OCI-M2 (cell line): ENCODE results near the gene NSG1.
"Not testable (repeated sequence)": the region's sequence is repeated elsewhere in the genome, so short reads cannot be mapped to it uniquely, and the experiment has no call there.

Experiments used
- DNase-seq: peaks from one replicate; lab custom pipeline; 2025; ENCODE audit not compliant: unreplicated experiment; lab: John Stamatoyannopoulos, UW

NSG1 gene

DNA sequence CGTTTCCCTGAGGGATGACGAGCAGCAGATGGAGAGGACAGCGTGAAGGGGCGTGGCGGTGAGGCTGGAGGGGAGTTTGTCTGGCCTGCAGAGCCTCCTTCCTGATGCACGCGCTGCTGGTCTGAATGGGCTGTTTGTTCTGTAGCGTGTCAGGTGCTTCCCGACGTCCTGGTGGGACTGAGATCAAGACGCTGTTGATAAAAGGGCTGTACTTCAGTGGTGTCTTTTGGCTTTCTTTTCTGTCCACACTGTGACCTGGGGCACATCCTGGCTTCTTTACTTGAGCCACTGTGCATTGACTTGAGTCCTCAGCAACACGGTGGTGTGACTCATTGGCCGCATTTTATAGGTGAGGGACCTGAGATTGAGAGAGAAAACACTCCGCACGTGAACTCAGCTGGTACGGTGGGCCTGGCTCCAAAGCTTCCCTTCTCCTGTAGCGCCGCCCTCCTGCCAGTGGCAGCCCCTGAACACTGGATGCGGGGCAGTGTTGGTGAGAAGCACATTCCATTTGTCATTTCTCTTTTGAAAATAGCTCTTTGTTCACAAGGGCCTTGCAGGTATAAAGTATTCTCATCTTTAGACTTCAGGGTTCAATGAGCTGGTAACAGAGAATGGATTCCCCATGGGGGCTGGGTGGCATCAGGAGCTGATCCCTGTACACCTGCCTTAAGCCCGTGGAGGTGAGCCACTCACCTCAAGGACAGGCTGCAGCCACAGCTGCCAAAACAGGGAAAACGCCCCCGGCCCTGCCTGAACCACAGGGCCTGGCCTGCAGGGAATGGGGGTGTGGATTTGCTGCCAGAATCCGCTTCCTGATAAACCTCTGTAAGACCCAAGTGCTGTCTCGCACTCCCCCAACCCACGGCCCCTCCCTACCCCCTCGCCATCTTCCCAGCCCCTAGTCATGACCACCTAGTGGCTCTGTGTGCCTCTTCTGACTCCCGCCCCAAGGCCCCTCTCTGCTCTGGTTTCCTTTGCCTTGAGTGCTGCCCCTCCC is 29.2 kb downstream of the NSG1 start:
- no peak for DNase-seq

DNA sequence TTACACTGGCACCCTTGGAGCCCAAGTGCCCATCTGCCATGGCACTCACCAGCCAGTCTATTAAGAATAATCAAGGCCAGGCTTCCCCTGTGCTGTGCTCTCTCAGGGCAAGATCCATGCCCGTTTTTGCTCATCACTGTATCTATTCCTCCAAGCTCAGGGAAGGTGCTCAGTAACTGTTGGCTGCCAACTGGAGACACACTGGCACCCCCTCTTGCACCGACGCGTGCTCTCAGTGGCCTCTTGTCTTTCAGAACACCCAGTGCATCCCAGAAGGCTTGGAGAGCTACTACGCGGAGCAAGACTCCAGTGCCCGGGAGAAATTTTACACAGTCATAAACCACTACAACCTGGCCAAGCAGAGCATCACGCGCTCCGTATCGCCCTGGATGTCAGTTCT is 30.1 kb downstream of the NSG1 start:
- DNase-seq = no peak

DNA sequence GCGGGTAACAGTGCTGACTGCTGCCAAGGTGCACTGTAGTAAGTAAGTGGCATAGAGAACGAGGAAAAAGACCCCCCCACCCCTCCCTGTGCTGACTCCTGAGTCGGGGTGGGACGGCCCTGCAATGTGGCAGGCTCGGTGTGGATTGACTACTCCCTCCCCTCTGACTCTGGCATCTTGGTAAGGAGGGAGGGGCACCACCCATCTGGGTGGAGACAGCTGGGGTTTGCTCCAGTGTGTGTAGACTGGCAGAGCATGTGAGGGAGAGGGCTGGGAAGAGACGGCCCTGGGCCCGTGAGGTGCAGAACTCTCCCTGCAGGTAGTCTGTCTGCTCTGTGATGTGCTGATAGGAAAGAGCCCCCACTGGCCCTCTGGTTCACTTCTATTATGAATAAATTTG is 31.0 kb downstream of the NSG1 start:
- DNase-seq = no peak

DNA sequence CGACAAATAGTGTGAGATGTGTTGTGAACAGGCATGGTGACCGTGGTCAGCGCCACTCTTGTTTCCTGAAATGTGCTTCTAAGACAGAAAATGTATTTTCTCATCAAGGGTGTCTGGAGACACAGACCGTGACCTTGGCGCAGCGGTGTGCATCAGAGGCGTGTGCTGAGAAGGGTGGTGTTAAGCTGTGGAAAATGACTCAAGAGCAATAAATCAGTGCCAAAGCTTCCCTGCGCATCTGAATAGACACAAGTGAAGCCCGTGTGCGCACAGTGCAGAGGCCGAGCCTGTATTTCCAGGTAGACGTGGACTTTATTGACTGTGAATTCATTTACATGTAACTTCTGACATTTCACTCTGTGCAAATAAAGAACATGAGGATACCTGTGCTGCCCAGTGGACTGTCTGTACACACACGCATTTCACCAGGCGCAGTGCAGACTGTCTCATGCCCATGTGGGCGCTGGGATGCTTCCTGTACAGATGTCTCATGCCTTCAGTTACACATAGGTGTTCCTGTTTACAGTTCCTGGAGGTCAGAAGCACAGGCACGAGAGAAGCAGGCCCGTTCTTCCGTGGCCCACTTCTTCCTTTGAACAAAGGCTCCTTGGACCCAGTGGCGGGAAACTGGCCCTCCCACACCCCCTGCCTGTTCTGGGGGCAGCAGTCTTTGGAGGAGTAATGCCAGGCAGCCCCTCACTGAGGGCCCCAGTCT is 31.9 kb downstream of the NSG1 start:
- no peak for DNase-seq

GRCh38 chr4:4419896-4420295 is 33.0 kb downstream of the NSG1 start:
- no peak for DNase-seq

DNA sequence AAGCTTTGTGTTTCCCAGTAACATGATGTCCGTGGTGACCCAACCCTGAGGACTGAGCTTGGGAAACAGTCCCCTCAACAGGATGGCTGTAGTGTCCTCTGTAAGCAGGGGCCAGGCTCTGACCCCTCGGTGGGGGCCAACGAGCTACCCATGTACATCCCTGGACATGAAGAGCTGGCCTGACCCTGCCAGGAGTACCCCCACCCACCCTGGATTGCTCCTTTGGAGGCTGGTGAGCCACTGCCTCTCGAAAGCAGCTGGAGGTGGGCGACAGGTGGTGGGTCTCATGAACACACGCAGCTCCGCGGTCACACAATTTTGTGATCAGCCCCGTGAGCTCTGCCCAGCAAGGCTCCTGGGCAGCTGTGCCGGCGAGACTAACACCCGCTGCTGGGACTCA is 33.5 kb downstream of the NSG1 start:
- DNase-seq = no peak

- DNase-seq = no peak
These were observed 34.5 kb downstream of the NSG1 start for GRCh38 chr4:4421356-4421755.

DNA sequence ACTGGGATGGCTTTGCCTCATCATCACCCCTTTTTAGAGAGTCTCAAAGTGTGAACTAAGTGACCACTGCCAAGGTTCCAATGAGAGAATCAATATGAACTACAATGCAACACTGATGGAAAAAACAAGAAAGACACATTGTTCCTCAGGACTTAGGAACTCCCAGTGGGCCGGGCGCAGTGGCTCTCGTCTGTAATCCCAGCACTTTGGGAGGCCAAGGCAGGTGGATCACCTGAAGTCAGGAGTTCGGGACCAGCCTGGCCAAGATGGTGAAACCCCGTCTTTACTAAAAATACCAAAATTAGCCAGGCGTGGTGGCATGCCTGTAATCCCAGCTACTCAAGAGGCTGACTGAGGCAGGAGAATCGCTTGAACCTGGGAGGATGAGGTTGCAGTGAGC is 35.2 kb downstream of the NSG1 start:
- not testable (repeated sequence) for DNase-seq

DNA sequence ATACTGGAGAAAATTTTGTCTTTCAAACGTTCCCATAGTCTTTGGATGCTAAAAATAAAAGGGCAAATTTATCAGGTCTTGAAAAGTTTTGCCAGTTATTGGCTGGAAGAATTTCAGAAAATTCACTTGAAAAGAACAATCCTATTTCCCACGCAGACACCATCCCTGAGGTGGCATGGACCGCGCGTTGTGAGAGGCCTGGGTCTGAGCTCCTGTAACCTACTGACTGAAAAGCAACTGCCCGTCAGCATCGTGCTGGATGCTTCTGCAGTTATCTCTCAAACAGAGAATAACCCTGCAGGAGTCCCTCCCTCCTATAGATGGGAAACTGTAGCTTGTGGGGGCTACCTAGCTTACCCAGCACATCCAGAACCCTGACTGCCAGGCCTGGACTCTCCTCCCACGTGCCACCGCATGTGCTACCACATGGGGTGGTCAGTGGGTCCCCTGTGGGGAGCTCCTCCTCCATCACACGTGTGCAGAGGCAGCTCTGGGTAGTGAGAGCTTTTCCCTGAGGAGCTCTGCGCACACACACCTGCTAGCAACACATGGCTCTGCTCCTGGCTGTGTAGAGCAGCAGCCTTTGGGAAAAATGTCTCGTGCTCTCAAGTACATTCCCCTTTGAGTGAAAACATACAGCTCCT is 36.1 kb downstream of the NSG1 start:
- no peak for DNase-seq

DNA sequence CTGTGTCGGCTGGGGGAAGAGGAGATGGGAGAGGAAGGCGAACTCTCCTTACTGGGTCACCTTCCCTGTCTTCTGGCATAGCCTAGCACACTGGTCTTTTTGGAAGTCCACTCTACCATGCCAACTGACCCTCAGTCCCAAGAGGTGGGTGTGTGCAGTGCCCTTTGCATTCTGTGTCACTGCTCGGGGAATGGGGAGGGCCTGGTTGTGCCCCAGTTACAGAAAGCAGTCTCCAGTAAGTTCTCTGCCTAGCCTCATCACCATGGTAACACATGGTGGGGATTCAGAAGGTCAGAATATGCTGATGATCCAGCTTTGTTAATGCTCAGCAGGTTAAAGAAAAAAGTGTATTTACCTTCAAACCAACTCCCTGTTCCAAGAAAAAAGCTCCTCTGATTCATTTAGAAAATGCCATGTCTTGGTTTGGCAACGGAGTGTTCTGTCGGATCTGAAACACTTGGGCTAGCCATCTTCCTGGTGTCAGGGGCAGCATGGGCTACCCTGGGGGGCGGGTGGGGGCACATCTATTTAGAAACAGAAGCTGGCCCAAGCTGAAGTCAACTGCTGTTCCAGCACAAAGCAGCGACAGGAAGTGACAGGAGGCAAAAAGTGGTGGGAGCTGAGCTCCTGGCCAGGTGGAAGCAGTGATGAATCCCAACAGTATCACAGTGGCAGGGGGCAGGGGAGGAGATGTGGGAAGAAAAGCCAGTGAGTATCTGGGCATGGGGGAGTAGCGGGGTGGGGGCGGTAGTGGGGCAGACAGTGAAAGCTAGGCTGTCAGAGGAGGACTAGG is 37.0 kb downstream of the NSG1 start:
- no peak for DNase-seq

- no peak for DNase-seq
These were observed 37.7 kb downstream of the NSG1 start for GRCh38 chr4:4424499-4425115.

- DNase-seq = no peak
These were observed 38.3 kb downstream of the NSG1 start for GRCh38 chr4:4425119-4425690.

DNA sequence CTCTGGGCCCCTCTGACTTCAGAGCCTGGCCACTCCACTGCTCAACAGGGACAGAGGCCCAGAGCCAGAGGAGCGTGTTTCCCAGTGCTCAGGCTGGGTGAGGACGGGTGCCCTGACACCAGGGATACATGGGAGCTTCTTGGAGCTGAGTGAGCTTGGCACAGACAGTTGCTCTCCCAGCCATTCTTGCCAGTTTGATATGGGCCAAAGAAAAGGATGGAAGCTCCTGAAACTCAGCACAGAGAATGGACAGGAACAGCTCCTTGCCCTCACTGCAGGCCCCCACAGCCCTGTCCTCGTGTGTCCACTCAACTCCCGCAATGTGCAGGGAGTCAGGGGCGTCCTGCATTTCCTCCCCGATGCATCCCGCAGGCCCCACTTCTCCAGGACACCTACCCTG is 38.8 kb downstream of the NSG1 start:
- DNase-seq = no peak

DNA sequence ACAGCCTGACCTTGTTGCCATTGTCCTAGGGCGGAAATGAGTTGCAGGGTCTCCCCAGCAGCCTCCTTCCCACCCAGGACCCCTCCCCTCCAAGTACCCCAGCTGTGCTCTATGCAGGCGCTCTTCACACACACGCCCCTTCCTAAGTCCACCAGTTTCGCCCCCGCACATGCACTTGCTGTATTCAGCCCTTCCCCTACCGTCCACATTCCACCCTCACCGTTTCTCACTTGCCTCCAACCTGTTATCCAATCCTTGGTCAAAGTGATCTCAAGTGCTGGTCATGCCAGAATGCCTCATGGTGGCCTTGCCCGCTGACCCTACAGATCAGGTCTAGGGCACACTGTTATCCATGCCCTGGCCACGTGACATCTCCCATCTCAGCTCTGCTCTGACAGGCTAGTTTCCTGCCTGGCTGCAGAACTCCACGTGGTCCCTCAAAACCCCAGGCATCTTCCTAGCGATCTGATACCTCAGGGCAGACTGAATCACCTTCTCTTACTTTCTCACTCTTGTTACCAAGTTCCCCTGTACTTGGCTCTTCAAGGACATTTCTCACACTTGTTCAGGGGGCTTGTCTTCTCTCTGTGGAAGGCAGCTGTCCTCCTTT is 39.7 kb downstream of the NSG1 start:
- DNase-seq = no peak

GRCh38 chr4:4427121-4427870 is 40.4 kb downstream of the NSG1 start:
- DNase-seq = no peak

DNA sequence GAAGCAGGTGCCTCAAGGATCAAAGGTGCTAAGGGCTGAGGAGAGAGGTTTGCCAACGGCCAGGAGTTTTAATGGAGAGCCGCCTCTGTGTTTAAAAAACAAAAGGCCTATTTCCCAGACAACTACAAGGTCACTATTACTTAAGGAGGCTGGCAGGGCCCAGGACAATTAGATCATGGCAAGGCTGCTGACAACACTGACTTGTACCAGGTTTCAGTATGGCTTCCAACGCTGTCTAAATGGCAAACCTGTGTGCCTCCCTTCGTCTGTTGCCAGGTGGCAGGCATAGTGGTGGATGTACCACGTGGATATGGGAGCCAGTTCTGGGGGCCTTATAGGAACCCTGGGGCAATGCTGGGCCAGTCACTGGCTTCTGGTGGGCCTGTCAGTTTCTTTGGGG is 41.0 kb downstream of the NSG1 start:
- no peak for DNase-seq

GRCh38 chr4:4428966-4429875 is 42.3 kb downstream of the NSG1 start:
- DNase-seq = no peak
